GM21526 (cell line): ENCODE measurements around the gene C19orf12.
"Not testable (repeated sequence)": the region's sequence is repeated elsewhere in the genome, so short reads cannot be mapped to it uniquely, and the experiment has no call there.

ENCODE experiments used
- ATAC-seq: cut with Tn5 transposase; IDR thresholded peaks from one replicate; pipeline ENCODE4 v1.9.1; 2021; ENCODE audit warnings: moderate library complexity; ENCODE audit not compliant: unreplicated experiment, low FRiP score

Gene C19orf12

DNA sequence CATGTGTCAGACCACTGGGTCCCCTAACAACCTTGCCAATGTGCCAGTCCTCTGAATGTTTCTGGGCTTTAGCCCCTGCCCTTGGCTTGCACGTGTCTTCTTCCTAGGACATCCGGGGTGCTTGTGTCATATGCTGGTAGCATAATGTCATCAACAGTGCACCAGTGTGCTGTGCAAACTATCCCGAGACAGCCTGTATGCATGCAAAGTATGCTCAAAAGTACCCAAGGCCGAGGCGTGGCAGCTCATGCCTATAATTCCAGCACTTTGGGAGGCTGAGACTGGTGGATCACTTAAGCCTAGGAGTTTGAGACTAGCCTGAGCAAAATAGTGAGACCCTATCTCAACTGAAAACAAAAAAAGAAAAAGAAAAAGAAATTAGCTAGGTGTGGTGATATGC is 20.8 kb upstream of the C19orf12 start:
- no peak for ATAC-seq

DNA sequence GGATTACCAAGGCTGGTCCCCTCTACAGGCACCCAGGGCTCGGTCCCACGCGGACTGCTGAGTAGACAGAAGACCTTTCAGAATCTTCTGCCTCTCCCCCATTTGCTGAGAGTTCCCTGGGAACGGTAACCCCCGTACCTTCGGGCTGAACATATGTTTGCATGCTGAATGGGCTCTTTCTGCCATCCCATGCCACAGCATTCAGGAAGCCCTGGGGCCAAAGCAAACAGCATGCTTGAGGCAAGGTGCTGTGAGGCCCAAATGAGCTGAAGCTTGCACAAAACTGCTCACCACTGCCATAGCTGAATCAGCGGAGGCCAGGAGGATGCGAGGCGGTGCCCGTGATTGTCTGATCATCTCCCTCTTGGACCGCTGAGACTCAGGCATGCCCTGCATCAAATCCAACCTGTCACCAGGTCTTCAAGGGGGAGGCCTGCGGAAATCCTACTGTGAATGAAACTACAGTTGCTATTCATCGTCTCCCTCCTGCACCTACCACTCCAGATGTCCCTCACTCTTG is 16.3 kb upstream of the C19orf12 start:
- ATAC-seq: no peak

DNA sequence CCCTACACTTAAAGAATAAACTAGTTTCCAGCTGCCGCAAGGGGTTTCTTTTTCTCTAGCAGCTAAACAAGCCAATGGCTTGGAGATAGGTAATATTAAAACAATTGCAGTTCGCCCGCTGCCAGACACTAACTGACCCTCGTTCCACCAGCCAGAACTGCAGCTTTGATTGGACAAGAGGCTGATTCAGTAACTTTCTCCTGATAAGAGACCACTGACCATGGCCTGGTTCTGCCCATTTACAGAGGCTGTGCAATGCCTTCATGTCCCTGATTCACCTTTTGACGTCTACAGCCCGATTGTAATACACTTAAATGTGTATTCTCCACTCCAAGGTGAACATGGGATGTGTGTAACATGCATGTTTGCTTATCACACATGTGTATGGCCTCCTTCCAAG is 12.8 kb upstream of the C19orf12 start:
- no peak for ATAC-seq

DNA sequence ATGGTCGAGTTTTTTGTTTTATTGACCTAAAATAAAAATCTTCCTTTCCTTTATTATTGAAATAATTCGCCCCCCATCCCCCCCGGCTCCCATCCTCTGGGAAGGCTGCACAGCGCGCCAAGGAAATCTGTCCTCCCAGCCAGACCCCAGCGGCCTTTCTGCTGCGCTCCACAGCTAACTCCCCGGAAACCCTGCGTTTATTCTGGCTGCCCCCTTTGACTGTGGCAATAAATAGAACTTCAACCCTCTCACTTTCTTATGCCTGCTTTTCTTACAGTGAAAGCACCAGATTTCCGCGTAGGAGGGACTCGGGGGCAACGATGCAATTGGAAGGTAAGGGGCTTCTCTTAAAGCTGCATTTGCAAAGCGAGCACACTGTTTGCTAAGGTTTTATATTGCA is 9.7 kb upstream of the C19orf12 start:
- ATAC-seq: no peak

DNA sequence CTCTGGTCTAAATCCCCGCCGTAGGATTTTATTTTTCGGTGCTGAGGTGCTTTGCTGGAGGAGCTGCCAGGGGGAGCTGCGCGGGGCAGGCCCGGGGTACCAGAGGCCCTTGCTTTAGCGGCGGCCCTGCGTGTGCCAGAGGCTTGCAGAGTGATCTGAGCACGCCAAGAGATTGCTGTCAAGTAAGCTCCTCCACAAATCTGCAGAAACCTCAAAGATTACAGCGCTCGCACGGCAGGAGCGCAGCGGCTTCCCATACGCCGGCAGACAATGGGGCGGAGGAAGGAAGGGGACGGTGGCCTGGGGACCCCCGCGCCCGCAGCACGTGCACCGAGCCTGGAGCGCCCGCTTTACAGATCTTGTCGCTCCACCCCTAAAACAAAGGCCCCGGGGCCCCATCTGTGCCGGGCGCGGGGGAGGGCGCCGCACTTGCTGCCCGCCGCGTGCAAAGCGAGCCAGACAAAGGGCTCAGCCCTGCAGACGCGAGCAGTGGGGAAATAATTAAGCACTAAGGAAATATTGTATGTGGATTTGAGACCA is 9.1 kb upstream of the C19orf12 start:
- no peak for ATAC-seq

DNA sequence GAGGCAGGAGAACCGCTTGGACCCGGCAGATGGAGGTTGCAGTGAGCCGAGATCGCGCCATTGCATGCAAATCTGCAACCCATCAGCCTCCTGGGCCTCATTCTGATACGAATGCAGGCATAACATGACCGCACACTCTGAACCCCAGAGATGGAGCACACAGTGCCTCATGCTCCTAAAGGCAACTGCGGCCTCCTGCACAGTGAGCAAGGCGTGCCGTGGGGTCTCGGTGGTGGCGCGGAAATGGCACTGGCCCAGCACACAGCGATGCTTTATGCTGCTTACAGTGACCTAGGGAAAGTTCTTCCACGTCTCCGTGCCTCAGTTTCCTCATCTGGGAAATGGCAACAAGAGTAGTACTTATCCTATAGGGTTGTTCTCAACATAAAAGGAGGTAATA is 2.0 kb upstream of the C19orf12 start:
- ATAC-seq: no peak

DNA sequence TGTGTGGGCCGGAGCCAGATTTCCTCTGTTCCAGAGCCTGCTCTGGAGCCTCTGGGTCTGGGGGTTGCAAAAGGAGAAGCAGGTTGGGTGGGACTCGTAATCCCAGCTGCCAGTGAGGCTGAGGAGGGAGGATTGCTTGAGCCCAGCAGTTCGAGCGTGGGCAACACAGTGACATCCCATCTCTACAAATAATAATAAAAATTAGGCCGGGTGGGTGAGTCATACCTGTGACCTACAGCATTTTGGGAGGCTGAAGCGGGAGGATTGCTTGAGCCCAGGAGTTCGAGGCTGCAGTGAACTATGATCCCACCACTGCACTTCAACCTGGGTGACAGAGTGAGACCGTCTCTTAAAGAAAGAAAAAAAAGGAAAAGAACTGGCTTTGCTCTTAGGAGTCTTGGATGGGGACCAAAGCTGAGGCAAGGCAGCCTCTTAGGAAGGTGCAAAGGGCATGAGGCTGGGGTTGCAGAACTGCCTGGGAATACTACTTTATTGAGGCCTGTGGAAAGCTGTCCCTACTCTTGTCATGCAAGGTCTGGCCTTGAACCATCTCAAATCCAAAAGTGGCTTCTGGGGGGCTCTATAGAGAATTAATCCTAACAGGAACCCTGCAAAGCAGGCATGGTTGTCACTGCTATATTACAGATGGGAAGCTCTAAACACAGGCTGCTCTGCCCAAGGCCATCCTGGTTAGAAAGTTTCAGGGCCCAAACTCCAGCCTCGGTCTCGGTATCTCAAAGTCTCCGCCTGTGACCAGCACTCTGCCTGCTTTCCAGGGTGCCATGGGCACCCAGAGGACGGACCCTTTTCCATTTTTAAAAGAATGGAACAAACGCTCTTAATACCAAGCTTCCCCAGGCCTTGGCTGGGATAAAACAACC is 880 bp upstream of the C19orf12 start:
- no peak for ATAC-seq

DNA sequence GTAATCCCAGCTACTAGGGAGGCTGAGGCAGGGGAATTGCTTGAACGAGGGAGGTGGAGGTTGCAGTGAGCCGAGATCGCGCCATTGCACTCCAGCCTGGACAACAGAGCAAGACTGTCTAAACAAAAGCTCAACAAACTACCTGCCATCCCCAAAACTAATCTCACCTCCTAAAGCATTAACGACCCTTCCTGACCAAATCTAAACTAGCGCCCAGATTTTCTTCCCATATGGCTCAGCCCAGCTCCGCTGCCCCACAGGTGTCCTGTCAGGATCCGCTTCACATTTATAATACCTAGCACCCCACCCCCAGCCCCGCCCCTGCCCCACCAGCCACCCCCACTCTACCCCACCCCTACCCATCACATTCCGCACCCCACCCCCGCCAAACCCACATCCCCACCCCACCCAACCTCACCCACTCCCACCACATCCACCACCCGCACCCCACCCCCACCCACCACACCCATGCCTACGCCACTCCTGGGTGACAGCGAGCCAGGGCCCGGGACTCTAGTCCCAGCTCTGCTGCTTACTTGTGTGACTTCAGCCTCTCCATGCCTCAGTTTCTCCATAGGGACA is 599 bp downstream of the C19orf12 start:
- ATAC-seq: peak; percentile 4

DNA sequence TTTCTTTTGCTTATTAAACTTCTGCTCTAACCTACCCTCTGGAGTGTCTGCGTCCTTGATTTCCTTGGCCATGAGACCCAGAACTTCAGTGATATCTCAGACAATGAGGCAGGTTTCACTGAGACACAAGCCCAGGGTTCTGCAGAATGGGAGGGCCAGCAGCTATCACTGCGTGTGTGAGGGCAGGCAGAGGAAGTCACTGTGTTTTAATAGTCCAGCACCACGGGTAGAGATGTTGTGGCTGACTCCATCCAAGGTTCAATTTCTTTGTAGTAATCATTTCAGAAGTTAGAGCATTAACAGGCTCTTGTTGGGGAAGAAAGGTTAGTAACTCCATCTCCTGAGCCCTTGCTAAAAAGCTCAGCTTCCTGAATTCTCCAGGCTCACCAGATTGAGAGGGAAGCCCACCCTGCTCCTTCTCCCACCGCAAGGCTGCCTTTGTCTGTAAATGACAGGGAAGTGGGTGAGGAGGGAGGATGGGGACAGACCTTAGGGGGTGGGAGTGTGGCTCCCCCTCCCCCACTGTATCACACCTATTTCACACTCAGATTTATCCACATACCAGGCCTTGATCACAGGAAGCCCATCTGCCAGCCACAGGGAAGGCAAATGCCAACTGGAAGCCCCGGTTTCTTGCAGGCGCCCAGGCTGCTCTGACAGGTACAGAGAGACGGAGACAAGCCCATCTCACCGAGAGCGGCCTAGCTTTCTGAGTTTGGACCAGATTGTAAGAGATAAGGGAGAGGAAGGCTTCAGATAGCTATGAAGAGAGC is 2.1 kb downstream of the C19orf12 start:
- ATAC-seq: no peak

DNA sequence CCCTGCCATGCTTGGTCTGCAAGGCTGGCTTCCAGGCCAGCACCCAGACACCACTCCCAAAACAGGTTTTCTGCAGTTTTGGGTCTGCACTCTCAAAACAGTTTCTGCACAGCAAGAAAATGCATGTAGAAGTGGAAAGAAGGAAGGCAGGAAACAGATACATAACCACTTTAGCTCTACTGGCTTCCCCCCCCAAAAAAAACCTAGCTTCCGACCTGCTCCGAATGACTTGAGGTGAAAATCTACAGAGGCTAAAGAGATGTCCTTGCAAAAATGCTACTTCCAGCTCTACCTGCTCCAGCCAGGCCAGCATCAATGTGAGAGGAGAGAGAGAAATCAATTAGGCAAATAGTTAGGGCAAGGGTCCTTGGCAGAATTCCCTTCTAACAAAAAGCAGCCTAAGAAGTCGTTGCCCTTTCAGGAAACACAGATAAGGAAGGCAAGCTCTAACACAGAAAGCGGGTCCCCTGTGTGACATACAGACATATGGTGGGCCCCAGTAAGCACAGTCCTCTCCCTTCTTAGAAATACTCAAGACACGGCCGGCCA is 3.4 kb downstream of the C19orf12 start:
- ATAC-seq: no peak

DNA sequence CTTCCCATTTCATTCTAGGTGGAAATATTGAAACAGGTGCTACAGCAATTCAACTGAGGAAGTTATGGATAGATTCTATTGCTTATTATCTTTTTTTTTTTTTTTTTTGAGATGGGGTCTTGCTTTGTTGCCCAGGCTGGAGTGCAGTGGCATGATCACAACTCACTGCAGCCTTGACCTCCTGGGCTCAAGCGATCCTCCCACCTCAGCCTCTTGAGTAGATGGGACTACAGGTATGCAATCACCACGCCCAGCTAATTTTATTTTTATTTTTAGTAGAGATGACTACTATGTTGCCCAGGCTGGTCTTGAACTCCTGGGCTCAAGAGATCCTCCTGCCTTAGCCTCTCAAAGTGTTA is 5.6 kb downstream of the C19orf12 start:
- ATAC-seq: not testable (repeated sequence)

DNA sequence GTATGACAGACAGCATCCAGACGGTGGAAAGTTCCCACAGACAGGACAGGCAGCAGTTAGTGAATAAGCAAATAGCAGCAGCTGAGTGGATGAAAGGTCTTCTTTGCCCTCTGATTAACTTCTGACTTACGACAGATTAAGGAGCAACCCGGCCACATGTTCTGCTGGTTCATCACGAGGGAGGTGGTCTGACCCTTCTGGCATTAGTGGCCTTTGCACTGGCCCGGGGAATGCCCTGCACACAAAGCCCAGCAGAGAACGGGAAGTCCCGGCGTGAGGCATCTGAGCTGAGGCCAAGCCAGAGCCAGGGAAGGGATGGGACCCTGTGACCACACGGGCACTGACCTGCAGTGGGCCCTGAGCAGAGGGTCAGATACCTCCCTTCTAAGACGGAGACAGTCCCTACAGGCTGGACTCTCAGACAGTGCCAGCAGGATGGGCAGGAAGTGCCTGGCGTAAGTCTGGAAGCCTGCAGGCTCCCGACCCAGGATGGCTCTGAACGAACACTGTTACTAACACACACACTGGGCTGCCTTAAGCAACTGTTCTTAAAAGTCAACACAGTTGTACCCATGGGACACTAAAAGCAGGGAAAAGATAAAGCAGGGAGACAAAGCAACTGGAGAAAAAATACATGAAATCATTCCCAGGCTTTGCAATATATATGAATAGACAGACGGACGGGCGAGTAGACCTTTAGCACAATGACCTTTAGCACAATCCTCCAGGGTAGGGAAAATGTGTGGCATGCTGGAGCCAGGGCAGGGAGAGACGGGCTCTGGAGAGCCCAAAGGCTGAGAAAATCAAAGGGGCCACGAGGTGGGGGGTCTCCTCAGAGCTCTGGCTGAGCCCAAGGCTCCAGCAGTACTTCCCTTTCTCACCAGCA is 6.3 kb downstream of the C19orf12 start:
- no peak for ATAC-seq

DNA sequence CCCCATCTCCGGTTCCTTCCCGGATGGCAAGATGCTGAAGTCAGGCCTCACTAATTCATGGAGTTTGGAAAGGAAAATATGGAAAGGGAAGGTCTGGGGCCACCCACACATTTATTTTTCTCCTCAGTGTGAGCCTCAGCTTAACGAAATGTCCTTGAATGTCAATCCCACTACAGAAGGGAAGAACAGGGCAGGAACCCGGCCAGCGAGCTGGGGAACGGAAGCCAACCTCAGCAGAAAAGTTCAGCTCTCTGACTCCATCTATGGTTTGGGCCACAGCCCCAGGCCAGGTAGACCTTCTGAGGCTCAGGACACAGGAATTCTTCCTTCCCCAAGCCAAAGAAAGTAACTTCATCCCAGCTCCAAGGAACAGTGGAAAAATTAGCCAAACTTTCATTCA is 8.4 kb downstream of the C19orf12 start:
- no peak for ATAC-seq

DNA sequence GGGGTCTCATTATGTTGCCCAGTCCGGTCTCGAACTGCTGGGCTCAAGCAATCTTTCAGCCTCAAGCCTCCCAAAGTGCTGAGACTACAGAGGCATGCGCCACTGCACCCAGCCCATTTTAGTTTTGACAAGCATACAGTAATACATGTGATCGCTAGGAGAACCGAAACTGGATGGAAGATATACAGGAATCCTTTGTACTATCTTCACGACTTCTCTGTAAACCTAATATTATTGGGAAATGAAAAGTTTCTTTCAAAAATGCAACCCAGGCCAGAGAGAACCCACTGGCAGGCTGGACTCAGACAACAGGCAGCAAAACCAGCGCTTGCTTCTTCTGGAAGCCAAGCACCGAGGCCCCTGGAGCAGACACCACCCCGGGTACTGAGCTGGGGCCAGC is 9.4 kb downstream of the C19orf12 start:
- no peak for ATAC-seq

DNA sequence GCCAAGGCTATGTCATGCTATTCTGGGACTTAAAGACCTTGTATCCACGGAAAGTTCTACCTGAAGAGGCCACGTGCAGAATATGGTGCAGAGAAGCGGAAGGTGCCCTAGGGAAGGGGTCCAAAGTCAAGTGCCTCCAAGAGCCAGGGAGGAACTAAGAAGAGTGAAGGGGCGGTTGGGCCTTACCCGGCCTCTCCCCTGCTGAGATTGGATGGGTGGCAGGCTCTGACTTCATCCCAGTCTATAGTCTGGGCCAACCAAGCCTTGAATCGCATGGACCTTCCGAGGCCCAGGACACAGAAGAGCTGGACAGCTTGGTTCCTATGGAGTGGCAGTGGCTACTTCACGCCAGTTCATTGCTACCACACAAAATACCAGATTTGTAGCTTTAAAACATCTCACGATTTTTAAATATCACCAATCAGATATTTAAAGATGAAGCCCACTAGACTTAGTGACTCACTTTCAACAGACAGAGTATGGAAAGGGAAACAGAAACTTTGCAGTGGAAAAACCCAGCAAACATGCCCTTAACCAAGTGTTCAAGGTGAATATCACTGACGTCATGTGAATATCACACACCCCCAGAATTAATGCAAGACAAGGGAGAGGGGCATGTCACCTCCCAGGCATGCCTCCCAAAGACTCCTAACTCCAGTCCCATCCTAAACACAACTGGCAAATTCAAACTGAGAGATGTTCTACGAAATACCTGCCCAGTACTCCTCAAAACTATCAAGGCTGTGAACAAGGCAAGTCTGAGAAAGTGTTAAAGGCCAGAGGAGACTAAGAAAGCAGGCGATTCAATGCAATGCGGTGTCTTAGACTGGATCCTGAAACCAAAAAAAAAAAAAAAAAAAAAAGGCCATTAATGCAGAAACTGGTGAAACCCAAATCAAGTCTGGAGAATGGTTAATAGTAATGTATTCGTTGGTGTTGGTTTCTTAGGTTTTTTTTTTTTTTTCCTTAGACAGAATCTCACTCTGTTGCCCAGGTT is 10.2 kb downstream of the C19orf12 start:
- ATAC-seq: no peak

DNA sequence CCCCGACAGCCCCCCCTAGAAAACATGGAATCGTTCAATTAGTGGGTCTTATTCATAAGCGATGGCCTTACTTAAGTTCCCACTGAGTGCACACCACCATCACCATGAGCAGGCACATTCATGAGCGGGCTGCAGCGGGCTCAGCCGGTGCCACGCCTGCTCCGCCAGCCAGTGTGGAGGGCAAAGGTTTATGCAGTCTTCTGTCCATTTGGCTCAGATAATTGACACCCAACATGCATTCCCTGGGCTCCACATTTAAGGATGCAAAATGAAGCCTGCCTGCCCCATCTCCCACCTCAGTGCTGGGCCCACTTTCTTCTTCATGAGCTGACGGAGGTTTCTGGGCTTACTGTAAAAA is 12.1 kb downstream of the C19orf12 start:
- ATAC-seq: no peak

DNA sequence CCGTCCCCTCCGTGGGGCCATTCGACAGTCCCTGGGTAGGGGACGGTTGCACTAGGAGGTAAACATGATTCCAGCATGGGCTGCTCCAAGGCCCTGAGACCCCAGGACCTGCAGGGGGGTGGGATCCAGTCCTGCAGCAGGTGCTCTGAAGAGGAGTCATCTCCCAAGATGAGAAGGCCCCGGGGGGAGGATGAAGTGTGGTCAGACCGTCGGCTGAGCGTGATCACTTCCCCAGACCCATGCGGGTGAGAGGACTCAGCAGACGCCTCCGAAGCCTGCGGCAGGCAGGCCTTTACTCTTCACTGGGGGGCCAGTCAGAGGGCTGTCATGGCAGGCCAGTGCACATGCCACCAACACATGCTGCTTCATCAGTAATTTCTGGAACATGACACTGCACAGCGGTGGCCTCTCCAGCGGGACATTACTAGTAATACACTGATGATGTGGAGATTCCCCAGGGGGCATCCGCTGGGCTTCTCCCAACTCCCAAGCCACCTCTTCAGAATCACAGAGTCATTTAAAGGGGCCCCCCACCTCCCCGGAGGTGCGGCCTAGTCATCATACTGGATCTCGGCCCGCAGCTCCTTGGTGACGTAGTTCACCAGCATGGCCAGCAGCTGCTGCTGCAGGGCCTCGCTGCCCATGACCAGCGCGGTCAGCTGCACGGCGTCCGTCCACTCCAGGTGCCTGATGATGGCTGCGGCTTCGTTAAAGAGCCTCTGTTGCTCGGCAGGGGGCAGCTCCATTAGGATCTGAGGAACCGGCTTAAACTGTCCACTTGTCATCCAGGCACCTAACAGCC is 12.7 kb downstream of the C19orf12 start:
- no peak for ATAC-seq

DNA sequence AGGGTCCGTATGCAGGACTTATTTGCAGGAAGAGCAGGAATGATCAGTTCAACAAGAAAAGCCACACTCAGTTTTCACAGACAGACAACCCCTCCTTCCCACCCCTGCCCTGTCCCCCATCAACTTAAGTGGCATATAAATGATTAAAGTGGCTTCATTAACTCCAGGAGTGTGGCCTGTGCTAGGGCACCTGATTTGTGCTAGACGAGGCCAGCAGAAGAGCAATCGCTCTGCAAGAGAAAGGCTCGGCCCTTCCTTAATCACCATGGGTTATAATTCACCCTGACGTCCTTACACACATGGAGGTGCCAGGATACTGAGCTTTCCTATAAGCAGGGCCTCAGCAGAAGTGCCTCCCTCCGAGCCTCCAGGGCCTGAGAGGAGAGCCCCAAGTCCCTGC is 14.6 kb downstream of the C19orf12 start:
- no peak for ATAC-seq
